SK-N-MC (cell line): Measurements from ENCODE around the gene ANGPTL2.

Experiments used
- EZH2 ChIP-seq: fragments of 200-600 bp; sonication (generic); IDR thresholded peaks from one replicate; pipeline ENCODE4 v1.6.1; 2017; ENCODE audit warnings: antibody characterized with exemption
- POLR2AphosphoS5 ChIP-seq: IDR thresholded peaks from 2 replicates; pipeline ENCODE4 v1.6.1; 2012; ENCODE audit warnings: mild to moderate bottlenecking, low read depth, low read length, borderline replicate concordance

GRCh38 chr9:127155314-127155960, 33.0 kb upstream of the ANGPTL2 start:
- TF ChIP-seq POLR2AphosphoS5 (no peak), EZH2 (no peak)
